HG02884 (cell line): Measurements from ENCODE around the gene JUP.
"Not testable (repeated sequence)": the region's sequence is repeated elsewhere in the genome, so short reads cannot be mapped to it uniquely, and the experiment has no call there.

ENCODE experiments used
- ATAC-seq: cut with Tn5 transposase; IDR thresholded peaks from one replicate; pipeline ENCODE4 v1.9.1; 2021; ENCODE audit warnings: mild to moderate bottlenecking, moderate library complexity; ENCODE audit not compliant: unreplicated experiment

Gene JUP

GRCh38 chr17:41786227-41787020 lies at the start of gene JUP:
TSS of gene JUP (minus strand) at chr17:41786711. CDS start at chr17:41771854, 14,857 bp downstream.
- peak; percentile 81 for ATAC-seq

GRCh38 chr17:41835800-41836549 lies 49.5 kb upstream of the JUP start, which contains the start of gene NT5C3B:
TSS of gene NT5C3B (minus strand) at chr17:41836232. CDS start at chr17:41836193, 39 bp downstream.
- ATAC-seq = peak; percentile 43

- ATAC-seq = peak; percentile 25
Observed at GRCh38 chr17:41835214-41835799, 48.8 kb upstream of the JUP start.

- ATAC-seq = not testable (repeated sequence)
Observed at GRCh38 chr17:41829961-41830360, 43.5 kb upstream of the JUP start.

- ATAC-seq = no peak
Observed at GRCh38 chr17:41825175-41825845, 38.8 kb upstream of the JUP start.

GRCh38 chr17:41824086-41824485 lies 37.6 kb upstream of the JUP start:
- no peak for ATAC-seq

GRCh38 chr17:41823580-41823979 lies 37.1 kb upstream of the JUP start:
- ATAC-seq = no peak

GRCh38 chr17:41823141-41823524 lies 36.6 kb upstream of the JUP start:
- ATAC-seq = no peak

- ATAC-seq = no peak
Observed at GRCh38 chr17:41822216-41823140, 36.0 kb upstream of the JUP start.

GRCh38 chr17:41821776-41822175 lies 35.3 kb upstream of the JUP start:
- no peak for ATAC-seq

- no peak for ATAC-seq
Observed at GRCh38 chr17:41818024-41818423, 31.5 kb upstream of the JUP start.

- no peak for ATAC-seq
Observed at GRCh38 chr17:41816637-41817320, 30.3 kb upstream of the JUP start.

GRCh38 chr17:41814195-41814594 lies 27.7 kb upstream of the JUP start:
- ATAC-seq = no peak

GRCh38 chr17:41813699-41814124 lies 27.2 kb upstream of the JUP start:
- no peak for ATAC-seq

GRCh38 chr17:41813152-41813680 lies 26.7 kb upstream of the JUP start:
- ATAC-seq = no peak

- ATAC-seq = no peak
Observed at GRCh38 chr17:41812381-41813151, 26.1 kb upstream of the JUP start, which contains the start of gene FKBP10. TSS of gene FKBP10 (plus strand) at chr17:41813004. CDS start at chr17:41813035, 31 bp downstream.

- ATAC-seq = no peak
Observed at GRCh38 chr17:41811549-41812380, 25.3 kb upstream of the JUP start, which contains the start of gene P3H4. TSS of gene P3H4 (minus strand) at chr17:41811949. CDS start at chr17:41811915, 34 bp downstream.
